Embryonic facial prominence (tissue), 1 donor: ENCODE results near the gene MAP1LC3B2.

Experiments
- DNase-seq: peaks from one replicate; pipeline ENCODE4 v3.0.0-alpha.2; 2016; ENCODE audit errors: extremely low spot score

MAP1LC3B2 gene

GRCh38 chr12:116614194-116614915 lies 55.2 kb downstream of the MAP1LC3B2 start:
- DNase-seq, result no peak

GRCh38 chr12:116615141-116615861 lies 56.1 kb downstream of the MAP1LC3B2 start:
- DNase-seq, result no peak

- DNase-seq, result no peak
These were observed 57.5 kb downstream of the MAP1LC3B2 start for GRCh38 chr12:116616536-116617248.

GRCh38 chr12:116619246-116619645 lies 60.1 kb downstream of the MAP1LC3B2 start:
- no peak for DNase-seq

- DNase-seq, result no peak
These were observed 60.9 kb downstream of the MAP1LC3B2 start for GRCh38 chr12:116620124-116620491.

GRCh38 chr12:116620492-116621191 lies 61.5 kb downstream of the MAP1LC3B2 start:
- no peak for DNase-seq

- no peak for DNase-seq
These were observed 62.0 kb downstream of the MAP1LC3B2 start for GRCh38 chr12:116621194-116621593.

- DNase-seq, result no peak
These were observed 65.3 kb downstream of the MAP1LC3B2 start for GRCh38 chr12:116624516-116624915.

- no peak for DNase-seq
These were observed 67.0 kb downstream of the MAP1LC3B2 start for GRCh38 chr12:116626153-116626552.
